DND-41 (cell line): Measurements from ENCODE around the gene AOC1.

Experiments used
- CTCF ChIP-seq: IDR thresholded peaks from 2 replicates; pipeline ENCODE4 v1.5.1; 2012; ENCODE audit warnings: borderline replicate concordance, low read length, moderate library complexity, mild to moderate bottlenecking; ENCODE audit not compliant: poor library complexity, severe bottlenecking; ENCODE audit errors: extremely low read depth
- EZH2 ChIP-seq: IDR thresholded peaks from 3 replicates; pipeline ENCODE4 v1.6.1; 2012; ENCODE audit warnings: borderline replicate concordance, low read depth, mild to moderate bottlenecking, moderate library complexity, low read length, inconsistent platforms; ENCODE audit not compliant: severe bottlenecking

DNA sequence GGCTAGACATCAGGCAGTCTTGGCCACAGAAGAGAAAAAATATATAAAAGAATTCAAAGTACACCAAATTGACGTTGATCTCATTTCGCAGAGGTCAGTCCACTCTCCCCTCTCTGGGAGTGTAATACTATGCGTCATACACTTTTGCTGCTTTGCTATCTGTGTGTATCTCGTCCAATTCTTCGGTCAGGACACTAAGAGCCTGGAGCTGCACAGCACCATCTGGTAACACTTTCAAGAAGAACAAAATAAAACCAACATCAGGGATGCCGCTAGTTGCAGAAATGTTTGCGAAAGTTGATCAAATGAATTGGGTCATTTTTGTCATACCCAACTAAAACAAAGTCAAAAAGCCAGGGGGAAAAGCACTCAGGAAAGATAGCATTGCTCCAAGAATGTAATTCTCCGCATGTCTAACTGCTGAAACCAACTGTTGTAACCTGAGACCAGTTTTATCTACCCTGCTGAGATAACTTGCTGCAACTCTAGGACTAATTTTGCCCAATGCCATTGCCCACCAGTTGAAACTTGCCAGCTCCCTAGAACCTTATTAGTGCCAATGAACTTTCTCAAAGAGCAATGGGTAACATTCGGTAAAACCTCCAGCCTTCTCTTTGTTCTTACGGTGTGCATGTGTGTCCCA is 28.7 kb upstream of the AOC1 start:
- TF ChIP-seq EZH2: no peak
- no peak for TF ChIP-seq CTCF
